ENCODE data around the gene FTO. TPM values are rescaled to one million over a fixed set of nuclear protein-coding genes. Genes with fewer than 3 reads are reported as not detected.

Gene FTO
- total and polyA plus RNA-seq, 2 of the 13 experiments (the other 11 are each of a cell fraction or from before 2014, with no cell fraction given) = 41.6 to 55.8 TPM

DNA sequence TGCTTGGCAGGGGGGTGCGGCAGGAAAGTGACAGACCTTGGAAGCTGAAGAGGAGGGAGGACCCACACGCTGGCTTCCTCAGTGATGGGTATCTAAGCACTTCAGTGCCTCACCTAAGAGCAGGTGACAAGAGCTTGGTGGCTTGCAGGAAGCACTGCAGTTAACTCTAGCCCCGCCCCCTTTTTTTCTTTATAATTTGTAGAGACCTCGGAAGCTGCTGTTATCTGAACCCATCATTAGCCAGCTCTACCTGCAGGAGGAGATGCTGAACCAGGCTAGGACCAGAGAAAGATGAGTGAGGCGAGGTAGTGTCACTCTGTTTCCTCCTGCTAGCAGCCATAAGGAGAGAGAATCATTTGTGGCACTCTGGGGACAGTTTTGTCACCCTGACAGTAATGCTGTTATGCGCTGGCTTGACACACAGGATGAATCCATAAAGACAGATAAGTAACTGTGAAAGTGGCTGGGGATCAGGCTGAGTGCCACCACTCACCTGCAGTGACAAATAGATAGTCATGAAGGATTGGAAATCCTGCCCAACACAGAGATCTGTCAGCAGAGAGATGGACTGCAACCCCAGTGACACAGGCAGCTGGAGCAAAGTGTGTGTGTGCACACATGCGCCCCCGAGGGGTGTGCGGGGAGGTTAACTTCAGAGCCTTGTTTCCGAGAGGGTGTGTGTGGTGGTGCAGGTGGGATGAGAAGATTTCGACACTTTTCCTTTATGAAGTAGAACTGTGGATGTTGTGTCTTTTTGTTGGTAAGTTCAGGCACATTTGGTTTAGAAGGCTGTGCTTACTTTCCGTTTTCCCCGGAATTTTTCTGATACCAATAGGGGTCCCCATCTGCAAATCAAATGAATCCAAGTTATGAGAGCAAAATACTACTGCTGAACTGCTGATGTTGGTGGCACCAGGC is 358.7 kb downstream of the FTO start (continued):
- TF ChIP-seq, protein P1, sequence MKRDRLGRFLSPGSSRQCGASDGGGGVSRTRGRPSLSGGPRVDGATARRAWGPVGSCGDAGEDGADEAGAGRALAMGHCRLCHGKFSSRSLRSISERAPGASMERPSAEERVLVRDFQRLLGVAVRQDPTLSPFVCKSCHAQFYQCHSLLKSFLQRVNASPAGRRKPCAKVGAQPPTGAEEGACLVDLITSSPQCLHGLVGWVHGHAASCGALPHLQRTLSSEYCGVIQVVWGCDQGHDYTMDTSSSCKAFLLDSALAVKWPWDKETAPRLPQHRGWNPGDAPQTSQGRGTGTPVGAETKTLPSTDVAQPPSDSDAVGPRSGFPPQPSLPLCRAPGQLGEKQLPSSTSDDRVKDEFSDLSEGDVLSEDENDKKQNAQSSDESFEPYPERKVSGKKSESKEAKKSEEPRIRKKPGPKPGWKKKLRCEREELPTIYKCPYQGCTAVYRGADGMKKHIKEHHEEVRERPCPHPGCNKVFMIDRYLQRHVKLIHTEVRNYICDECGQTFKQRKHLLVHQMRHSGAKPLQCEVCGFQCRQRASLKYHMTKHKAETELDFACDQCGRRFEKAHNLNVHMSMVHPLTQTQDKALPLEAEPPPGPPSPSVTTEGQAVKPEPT (CRISPR knock-in tag; IDR thresholded peaks at IDR 0.05; ENCODE audit: low read depth) = no peak
- TF ChIP-seq HMGA1 (CRISPR knock-in tag; conservative IDR thresholded peaks at IDR 0.05) (no peak), CENPBD1 (CRISPR knock-in tag; IDR thresholded peaks at IDR 0.05; ENCODE audit: borderline replicate concordance, low read depth) (no peak), TEAD3 (CRISPR knock-in tag; optimal IDR thresholded peaks at IDR 0.05; ENCODE audit: borderline replicate concordance) (peak; percentile 33), SMAD3 (CRISPR knock-in tag; IDR thresholded peaks at IDR 0.05) (no peak), NR2F2 (IDR thresholded peaks at IDR 0.05; ENCODE audit: borderline replicate concordance, low read depth) (no peak), RARA (CRISPR knock-in tag; IDR thresholded peaks at IDR 0.05) (no peak), MXD3 (CRISPR knock-in tag; IDR thresholded peaks at IDR 0.05) (no peak)
- TF ChIP-seq, protein P2, sequence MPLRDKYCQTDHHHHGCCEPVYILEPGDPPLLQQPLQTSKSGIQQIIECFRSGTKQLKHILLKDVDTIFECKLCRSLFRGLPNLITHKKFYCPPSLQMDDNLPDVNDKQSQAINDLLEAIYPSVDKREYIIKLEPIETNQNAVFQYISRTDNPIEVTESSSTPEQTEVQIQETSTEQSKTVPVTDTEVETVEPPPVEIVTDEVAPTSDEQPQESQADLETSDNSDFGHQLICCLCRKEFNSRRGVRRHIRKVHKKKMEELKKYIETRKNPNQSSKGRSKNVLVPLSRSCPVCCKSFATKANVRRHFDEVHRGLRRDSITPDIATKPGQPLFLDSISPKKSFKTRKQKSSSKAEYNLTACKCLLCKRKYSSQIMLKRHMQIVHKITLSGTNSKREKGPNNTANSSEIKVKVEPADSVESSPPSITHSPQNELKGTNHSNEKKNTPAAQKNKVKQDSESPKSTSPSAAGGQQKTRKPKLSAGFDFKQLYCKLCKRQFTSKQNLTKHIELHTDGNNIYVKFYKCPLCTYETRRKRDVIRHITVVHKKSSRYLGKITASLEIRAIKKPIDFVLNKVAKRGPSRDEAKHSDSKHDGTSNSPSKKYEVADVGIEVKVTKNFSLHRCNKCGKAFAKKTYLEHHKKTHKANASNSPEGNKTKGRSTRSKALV (CRISPR knock-in tag; IDR thresholded peaks at IDR 0.05) = 0 out of 2 replicates have a peak, but pooled peaks have one; percentile 45
- TF ChIP-seq, protein P3, sequence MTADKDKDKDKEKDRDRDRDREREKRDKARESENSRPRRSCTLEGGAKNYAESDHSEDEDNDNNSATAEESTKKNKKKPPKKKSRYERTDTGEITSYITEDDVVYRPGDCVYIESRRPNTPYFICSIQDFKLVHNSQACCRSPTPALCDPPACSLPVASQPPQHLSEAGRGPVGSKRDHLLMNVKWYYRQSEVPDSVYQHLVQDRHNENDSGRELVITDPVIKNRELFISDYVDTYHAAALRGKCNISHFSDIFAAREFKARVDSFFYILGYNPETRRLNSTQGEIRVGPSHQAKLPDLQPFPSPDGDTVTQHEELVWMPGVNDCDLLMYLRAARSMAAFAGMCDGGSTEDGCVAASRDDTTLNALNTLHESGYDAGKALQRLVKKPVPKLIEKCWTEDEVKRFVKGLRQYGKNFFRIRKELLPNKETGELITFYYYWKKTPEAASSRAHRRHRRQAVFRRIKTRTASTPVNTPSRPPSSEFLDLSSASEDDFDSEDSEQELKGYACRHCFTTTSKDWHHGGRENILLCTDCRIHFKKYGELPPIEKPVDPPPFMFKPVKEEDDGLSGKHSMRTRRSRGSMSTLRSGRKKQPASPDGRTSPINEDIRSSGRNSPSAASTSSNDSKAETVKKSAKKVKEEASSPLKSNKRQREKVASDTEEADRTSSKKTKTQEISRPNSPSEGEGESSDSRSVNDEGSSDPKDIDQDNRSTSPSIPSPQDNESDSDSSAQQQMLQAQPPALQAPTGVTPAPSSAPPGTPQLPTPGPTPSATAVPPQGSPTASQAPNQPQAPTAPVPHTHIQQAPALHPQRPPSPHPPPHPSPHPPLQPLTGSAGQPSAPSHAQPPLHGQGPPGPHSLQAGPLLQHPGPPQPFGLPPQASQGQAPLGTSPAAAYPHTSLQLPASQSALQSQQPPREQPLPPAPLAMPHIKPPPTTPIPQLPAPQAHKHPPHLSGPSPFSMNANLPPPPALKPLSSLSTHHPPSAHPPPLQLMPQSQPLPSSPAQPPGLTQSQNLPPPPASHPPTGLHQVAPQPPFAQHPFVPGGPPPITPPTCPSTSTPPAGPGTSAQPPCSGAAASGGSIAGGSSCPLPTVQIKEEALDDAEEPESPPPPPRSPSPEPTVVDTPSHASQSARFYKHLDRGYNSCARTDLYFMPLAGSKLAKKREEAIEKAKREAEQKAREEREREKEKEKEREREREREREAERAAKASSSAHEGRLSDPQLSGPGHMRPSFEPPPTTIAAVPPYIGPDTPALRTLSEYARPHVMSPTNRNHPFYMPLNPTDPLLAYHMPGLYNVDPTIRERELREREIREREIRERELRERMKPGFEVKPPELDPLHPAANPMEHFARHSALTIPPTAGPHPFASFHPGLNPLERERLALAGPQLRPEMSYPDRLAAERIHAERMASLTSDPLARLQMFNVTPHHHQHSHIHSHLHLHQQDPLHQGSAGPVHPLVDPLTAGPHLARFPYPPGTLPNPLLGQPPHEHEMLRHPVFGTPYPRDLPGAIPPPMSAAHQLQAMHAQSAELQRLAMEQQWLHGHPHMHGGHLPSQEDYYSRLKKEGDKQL (CRISPR knock-in tag; IDR thresholded peaks at IDR 0.05; ENCODE audit: low read depth) = no peak
- TF ChIP-seq, protein P4, sequence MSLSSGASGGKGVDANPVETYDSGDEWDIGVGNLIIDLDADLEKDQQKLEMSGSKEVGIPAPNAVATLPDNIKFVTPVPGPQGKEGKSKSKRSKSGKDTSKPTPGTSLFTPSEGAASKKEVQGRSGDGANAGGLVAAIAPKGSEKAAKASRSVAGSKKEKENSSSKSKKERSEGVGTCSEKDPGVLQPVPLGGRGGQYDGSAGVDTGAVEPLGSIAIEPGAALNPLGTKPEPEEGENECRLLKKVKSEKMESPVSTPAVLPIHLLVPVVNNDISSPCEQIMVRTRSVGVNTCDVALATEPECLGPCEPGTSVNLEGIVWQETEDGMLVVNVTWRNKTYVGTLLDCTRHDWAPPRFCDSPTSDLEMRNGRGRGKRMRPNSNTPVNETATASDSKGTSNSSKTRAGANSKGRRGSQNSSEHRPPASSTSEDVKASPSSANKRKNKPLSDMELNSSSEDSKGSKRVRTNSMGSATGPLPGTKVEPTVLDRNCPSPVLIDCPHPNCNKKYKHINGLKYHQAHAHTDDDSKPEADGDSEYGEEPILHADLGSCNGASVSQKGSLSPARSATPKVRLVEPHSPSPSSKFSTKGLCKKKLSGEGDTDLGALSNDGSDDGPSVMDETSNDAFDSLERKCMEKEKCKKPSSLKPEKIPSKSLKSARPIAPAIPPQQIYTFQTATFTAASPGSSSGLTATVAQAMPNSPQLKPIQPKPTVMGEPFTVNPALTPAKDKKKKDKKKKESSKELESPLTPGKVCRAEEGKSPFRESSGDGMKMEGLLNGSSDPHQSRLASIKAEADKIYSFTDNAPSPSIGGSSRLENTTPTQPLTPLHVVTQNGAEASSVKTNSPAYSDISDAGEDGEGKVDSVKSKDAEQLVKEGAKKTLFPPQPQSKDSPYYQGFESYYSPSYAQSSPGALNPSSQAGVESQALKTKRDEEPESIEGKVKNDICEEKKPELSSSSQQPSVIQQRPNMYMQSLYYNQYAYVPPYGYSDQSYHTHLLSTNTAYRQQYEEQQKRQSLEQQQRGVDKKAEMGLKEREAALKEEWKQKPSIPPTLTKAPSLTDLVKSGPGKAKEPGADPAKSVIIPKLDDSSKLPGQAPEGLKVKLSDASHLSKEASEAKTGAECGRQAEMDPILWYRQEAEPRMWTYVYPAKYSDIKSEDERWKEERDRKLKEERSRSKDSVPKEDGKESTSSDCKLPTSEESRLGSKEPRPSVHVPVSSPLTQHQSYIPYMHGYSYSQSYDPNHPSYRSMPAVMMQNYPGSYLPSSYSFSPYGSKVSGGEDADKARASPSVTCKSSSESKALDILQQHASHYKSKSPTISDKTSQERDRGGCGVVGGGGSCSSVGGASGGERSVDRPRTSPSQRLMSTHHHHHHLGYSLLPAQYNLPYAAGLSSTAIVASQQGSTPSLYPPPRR (CRISPR knock-in tag; IDR thresholded peaks at IDR 0.05; ENCODE audit: borderline replicate concordance) = no peak
